Measurements from ENCODE around the gene TPGS1.

The TPGS1 gene

DNA sequence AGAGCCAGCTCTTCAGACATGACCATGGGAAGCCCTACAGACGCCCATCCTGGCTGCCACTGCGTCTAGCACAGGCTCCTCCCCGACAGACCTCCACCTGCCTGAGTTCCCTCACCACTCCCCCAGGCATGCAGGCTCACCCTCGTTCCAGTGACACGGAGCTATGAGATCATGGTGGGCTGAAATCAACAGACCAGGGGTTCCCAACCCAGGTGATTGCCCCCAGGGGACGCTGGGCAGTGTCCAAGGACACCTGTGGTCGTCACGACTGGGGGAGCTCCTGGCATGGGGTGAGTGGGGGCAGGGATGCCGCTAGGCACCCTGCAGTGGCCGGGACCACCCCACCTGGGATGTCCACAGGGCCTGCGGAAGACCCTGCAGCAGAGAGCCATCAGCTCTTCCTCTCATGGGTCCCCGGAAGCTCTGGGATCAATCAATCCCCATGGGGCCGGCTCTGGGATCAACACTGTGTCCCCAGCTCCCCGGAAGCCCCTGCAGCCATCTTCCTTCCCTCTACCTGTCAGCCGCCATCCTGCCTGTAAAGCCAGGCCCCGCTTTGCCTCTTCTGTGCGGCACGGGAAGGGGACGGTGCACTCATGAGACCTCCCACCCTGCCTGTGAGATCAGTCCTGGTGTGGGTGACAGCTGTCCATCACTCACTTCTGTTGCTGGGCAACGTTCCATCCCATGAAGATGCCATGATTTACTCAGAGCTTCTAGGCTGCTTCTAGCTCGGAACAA is 23.8 kb upstream of the TPGS1 start:
- Histone ChIP-seq H3K79me2 (ENCODE audit: insufficient read depth, low read length) (no peaks in the 10 kb centered on the region), H2AFZ (ENCODE audit: low read length) (no peak overlapping the region), H3K4me3 (ENCODE audit: low read depth, low read length, poor library complexity, severe bottlenecking) (no peak overlapping the region), H3K4me1 (ENCODE audit: insufficient read depth, low read length, severe bottlenecking) (no peaks in the 10 kb centered on the region), H3K36me3 (ENCODE audit: insufficient read depth, low read length) (no peaks in the 10 kb centered on the region; the same call in 1 of the 2 replicates), H3F3A (ENCODE audit: insufficient read depth, low read length) (peaks cover 9% of the 10 kb centered on the region), H3K27me3 (ENCODE audit: insufficient read depth, low read length) (no peaks in the 10 kb centered on the region), H4K20me1 (ENCODE audit: insufficient read depth, low read length) (no peaks in the 10 kb centered on the region), H3K27ac (ENCODE audit: low read depth, low read length, poor library complexity, severe bottlenecking) (no peak overlapping the region), H3K4me2 (ENCODE audit: low read length) (no peak overlapping the region), H3K9me3 (ENCODE audit: low read length) (0 out of 2 replicates have a peak, but pooled peaks cover 3% of the 10 kb centered on the region), H3K9me2 (ENCODE audit: low read depth, low read length) (no peaks in the 10 kb centered on the region), H3K9ac (ENCODE audit: low read length) (no peak overlapping the region)
- TF ChIP-seq, protein P1, sequence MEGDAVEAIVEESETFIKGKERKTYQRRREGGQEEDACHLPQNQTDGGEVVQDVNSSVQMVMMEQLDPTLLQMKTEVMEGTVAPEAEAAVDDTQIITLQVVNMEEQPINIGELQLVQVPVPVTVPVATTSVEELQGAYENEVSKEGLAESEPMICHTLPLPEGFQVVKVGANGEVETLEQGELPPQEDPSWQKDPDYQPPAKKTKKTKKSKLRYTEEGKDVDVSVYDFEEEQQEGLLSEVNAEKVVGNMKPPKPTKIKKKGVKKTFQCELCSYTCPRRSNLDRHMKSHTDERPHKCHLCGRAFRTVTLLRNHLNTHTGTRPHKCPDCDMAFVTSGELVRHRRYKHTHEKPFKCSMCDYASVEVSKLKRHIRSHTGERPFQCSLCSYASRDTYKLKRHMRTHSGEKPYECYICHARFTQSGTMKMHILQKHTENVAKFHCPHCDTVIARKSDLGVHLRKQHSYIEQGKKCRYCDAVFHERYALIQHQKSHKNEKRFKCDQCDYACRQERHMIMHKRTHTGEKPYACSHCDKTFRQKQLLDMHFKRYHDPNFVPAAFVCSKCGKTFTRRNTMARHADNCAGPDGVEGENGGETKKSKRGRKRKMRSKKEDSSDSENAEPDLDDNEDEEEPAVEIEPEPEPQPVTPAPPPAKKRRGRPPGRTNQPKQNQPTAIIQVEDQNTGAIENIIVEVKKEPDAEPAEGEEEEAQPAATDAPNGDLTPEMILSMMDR (IDR thresholded peaks at IDR 0.05; ENCODE audit: low read length): no peak
- TF ChIP-seq EZH2 (IDR thresholded peaks at IDR 0.05; ENCODE audit: borderline replicate concordance, low read length): no peak

DNA sequence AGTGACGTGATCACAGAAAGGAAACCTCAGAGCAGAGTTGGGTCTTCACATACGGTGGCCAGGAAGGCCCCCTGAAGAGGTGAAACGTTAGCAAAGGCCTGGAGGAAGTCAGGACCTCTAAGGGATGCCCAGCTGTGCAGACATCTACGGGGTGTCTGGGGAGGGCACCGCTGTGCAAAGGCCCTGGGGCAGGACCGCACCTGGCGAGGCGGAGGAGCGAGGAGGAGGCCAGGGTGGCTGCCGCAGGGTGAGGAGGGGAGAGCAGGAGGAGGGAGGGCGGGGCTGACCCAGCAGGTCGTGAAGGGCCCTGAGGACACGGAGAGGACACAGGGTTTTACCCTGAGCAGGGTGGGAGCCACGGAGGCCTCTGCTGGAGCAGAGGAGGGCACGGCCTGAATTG is 22.8 kb upstream of the TPGS1 start:
- Histone ChIP-seq H3K4me3 (ENCODE audit: low read depth, low read length, poor library complexity, severe bottlenecking) (no peak overlapping the region), H3K9me2 (ENCODE audit: low read depth, low read length) (no peaks in the 10 kb centered on the region), H3K79me2 (ENCODE audit: insufficient read depth, low read length) (no peaks in the 10 kb centered on the region), H3K27me3 (ENCODE audit: insufficient read depth, low read length) (no peaks in the 10 kb centered on the region), H3K36me3 (ENCODE audit: insufficient read depth, low read length) (no peaks in the 10 kb centered on the region; the same call in 1 of the 2 replicates), H4K20me1 (ENCODE audit: insufficient read depth, low read length) (no peaks in the 10 kb centered on the region), H3K9ac (ENCODE audit: low read length) (no peak overlapping the region), H3K4me2 (ENCODE audit: low read length) (no peak overlapping the region), H3F3A (ENCODE audit: insufficient read depth, low read length) (peaks cover 9% of the 10 kb centered on the region), H3K4me1 (ENCODE audit: insufficient read depth, low read length, severe bottlenecking) (peaks cover 2% of the 10 kb centered on the region), H2AFZ (ENCODE audit: low read length) (no peak overlapping the region), H3K9me3 (ENCODE audit: low read length) (0 out of 2 replicates have a peak, but pooled peaks cover 3% of the 10 kb centered on the region), H3K27ac (ENCODE audit: low read depth, low read length, poor library complexity, severe bottlenecking) (no peak overlapping the region)
- TF ChIP-seq, protein P1 (IDR thresholded peaks at IDR 0.05; ENCODE audit: low read length): no peak
- no peak for TF ChIP-seq EZH2 (IDR thresholded peaks at IDR 0.05; ENCODE audit: borderline replicate concordance, low read length)

DNA sequence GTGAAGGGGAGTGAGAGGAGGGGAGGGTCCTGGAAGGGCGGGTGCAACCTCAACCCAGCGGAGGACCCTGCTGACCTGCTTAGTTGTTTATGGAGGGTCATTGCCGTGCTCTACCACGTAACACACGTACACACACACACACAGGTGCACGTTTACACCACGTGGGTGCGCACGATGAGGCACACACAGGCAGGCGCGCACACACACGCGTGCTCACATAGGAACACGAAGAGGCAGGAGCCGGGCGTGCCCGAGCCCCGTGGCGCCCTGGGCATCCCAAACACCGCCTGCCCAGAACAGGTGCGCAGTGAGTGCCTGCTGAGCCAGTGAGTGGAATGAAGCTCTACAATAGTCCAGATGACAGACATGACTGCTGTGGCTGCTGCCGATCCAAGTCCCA is 22.2 kb upstream of the TPGS1 start:
- no peak overlapping the region for H3K27ac ChIP-seq (ENCODE audit: low read depth, low read length, poor library complexity, severe bottlenecking)
- no peak overlapping the region for H3K4me2 ChIP-seq (ENCODE audit: low read length)
- H3K79me2 ChIP-seq (ENCODE audit: insufficient read depth, low read length): no peaks in the 10 kb centered on the region
- H3F3A ChIP-seq (ENCODE audit: insufficient read depth, low read length): peaks cover 9% of the 10 kb centered on the region
- no peak for TF ChIP-seq EZH2 (IDR thresholded peaks at IDR 0.05; ENCODE audit: borderline replicate concordance, low read length)
- TF ChIP-seq, protein P1 (IDR thresholded peaks at IDR 0.05; ENCODE audit: low read length): no peak
- H3K36me3 ChIP-seq (ENCODE audit: insufficient read depth, low read length): no peaks in the 10 kb centered on the region; the same call in 1 of the 2 replicates
- H3K9me3 ChIP-seq (ENCODE audit: low read length): 0 out of 2 replicates have a peak, but pooled peaks cover 3% of the 10 kb centered on the region
- H3K9ac ChIP-seq (ENCODE audit: low read length): no peak overlapping the region
- H3K27me3 ChIP-seq (ENCODE audit: insufficient read depth, low read length): no peaks in the 10 kb centered on the region
- no peaks in the 10 kb centered on the region for H3K9me2 ChIP-seq (ENCODE audit: low read depth, low read length)
- no peak overlapping the region for H2AFZ ChIP-seq (ENCODE audit: low read length)
- peaks cover 8% of the 10 kb centered on the region for H3K4me1 ChIP-seq (ENCODE audit: insufficient read depth, low read length, severe bottlenecking)
- H4K20me1 ChIP-seq (ENCODE audit: insufficient read depth, low read length): no peaks in the 10 kb centered on the region
- H3K4me3 ChIP-seq (ENCODE audit: low read depth, low read length, poor library complexity, severe bottlenecking): no peak overlapping the region

Data from OCI-LY1 (cell line).